Smooth muscle cell (in vitro differentiated cells): ENCODE data around the gene MAD1L1. TPM values are rescaled to one million over a fixed set of nuclear protein-coding genes. Genes with fewer than 3 reads are reported as not detected.

Experiments
- DNase-seq: peaks from one replicate; lab custom pipeline; 2025; ENCODE audit not compliant: unreplicated experiment; lab: John Stamatoyannopoulos, UW
- H2AFZ ChIP-seq: fragments of 200-600 bp; sonication (generic); 2 replicates; pipeline ENCODE4 v1.6.0; 2016; ENCODE audit warnings: antibody characterized with exemption, low read depth, mild to moderate bottlenecking
- H3F3A ChIP-seq: fragments of 200-600 bp; sonication (generic); 2 replicates; pipeline ENCODE4 v1.6.0; 2017; ENCODE audit warnings: antibody characterized with exemption, low read depth
- H3K27ac ChIP-seq: fragments of 200-600 bp; sonication (generic); 2 replicates; pipeline ENCODE4 v1.5.1; 2016; ENCODE audit warnings: low read depth, mild to moderate bottlenecking
- H3K27me3 ChIP-seq: fragments of 200-600 bp; sonication (generic); 2 replicates; pipeline ENCODE4 v1.6.1; 2016; ENCODE audit warnings: low read depth, mild to moderate bottlenecking
- H3K36me3 ChIP-seq: fragments of 200-600 bp; sonication (generic); 2 replicates; pipeline ENCODE4 v1.5.1; 2016; ENCODE audit warnings: low read depth
- H3K4me1 ChIP-seq: fragments of 200-600 bp; sonication (generic); 2 replicates; pipeline ENCODE4 v1.5.1; 2016; ENCODE audit warnings: low read depth
- H3K4me2 ChIP-seq: fragments of 200-600 bp; sonication (generic); 2 replicates; pipeline ENCODE4 v1.6.0; 2016; ENCODE audit warnings: mild to moderate bottlenecking
- H3K4me3 ChIP-seq: fragments of 200-600 bp; sonication (generic); 2 replicates; pipeline ENCODE4 v1.5.1; 2016; ENCODE audit warnings: mild to moderate bottlenecking
- H3K79me2 ChIP-seq: fragments of 200-600 bp; sonication (generic); 2 replicates; pipeline ENCODE4 v1.6.0; 2016; ENCODE audit warnings: low read depth, mild to moderate bottlenecking
- H3K9ac ChIP-seq: fragments of 200-600 bp; sonication (generic); 2 replicates; pipeline ENCODE4 v1.6.0; 2016; ENCODE audit warnings: low read depth
- H3K9me3 ChIP-seq: fragments of 200-600 bp; sonication (generic); replicated peaks from 2 replicates; pipeline ENCODE4 v1.5.1; 2016; ENCODE audit warnings: low read depth
- H4K20me1 ChIP-seq: fragments of 200-600 bp; sonication (generic); 2 replicates; pipeline ENCODE4 v1.6.0; 2016; ENCODE audit warnings: low read depth
- CTCF ChIP-seq: fragments of 200-600 bp; sonication (generic); IDR thresholded peaks from 2 replicates; pipeline ENCODE4 v1.5.1; 2017; ENCODE audit warnings: borderline replicate concordance, mild to moderate bottlenecking, antibody characterized with exemption; ENCODE audit not compliant: insufficient read depth, poor library complexity, severe bottlenecking
- WGBS: methylation state at CpG from one replicate; pipeline ENCODE4 v1.1.7; 2016; ENCODE audit warnings: low lambda C conversion rate; 5-methylcytosine and 5-hydroxymethylcytosine counted together
- polyA plus RNA-seq: library from polyadenylated mRNA; unstranded; fragments of >200 nt; fragmentation: Nextera tagmentation; extraction: Ambion mirVana; gene quantifications from 2 replicates; pipeline ENCODE4 v1.2.1, GENCODE V29; 2016
- total RNA-seq: library from RNA; depleted of rRNA; stranded (reverse); fragments of >200 nt; gene quantifications from 2 replicates; pipeline ENCODE4 v1.2.3, GENCODE V29; 2014

Gene MAD1L1
- total and polyA plus RNA-seq, 2 experiments from 2014 or later: 33.4 to 60.7 TPM

DNA sequence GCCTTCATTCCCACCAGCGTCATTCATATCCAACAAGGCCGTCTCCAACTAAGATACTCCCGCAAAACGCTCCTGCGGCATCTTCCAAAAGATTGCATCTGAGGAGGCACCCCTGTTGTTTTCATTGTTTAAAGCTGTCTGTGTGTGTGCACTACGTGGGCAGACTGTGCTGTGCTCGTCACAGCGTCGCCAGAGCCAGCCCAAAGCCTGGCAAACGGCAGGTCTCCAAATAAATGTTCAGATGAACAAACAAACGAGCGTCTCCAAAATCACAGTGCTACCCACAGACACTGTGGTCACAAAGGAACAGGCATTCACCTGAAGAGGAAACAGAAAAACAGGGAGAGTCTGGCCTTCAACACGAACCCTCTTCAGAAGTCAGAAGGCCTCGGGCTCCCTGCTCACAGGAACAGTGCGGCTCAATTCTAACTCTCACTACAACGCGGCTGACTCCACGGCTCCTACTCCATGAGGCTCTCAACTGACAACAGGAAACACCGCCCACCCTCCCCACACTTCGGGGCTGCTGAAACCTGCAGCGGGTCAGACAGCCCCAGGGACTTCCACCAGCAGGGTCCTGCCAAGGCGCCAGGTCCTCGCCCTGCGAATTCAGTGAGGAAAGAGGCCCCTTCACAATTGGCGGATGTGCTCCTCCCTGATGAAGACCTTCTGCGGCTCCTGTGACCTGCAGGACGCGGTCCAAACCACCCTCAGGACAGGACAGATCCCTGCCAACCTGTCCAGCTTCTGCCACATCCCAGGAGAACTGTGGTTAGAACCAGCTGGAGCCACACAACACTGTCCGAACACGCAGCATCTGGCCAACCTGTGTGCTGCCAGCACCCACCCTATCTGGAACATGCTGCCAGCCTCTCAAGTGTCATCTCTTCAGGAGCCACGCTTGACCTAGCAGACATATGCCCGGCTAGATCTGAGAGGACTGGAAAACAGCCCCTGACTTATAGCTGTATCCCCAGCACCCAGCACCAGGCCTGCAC is 36.1 kb downstream of the MAD1L1 start:
- H3K27ac ChIP-seq: no peak overlapping the region
- no peak overlapping the region for H3K4me2 ChIP-seq
- H3K36me3 ChIP-seq: no peaks in the 10 kb centered on the region
- H3K4me1 ChIP-seq: no peaks in the 10 kb centered on the region
- no peaks in the 10 kb centered on the region for H3K27me3 ChIP-seq
- no peak overlapping the region for H3K9ac ChIP-seq
- no peak for DNase-seq
- no peak overlapping the region for H3K4me3 ChIP-seq
- no peaks in the 10 kb centered on the region for H3F3A ChIP-seq
- WGBS: 98% methylated on average over 32 of the region's 32 CpGs
- no peak for TF ChIP-seq CTCF
- H3K79me2 ChIP-seq: no peaks in the 10 kb centered on the region
- H3K9me3 ChIP-seq: no peaks in the 10 kb centered on the region
- no peak overlapping the region for H2AFZ ChIP-seq
- no peaks in the 10 kb centered on the region for H4K20me1 ChIP-seq

GRCh38 chr7:2195400-2196246 is 37.1 kb downstream of the MAD1L1 start:
- no peak overlapping the region for H3K4me3 ChIP-seq
- H3K4me1 ChIP-seq: no peaks in the 10 kb centered on the region
- no peak overlapping the region for H2AFZ ChIP-seq
- no peaks in the 10 kb centered on the region for H3K79me2 ChIP-seq
- H4K20me1 ChIP-seq: no peaks in the 10 kb centered on the region
- no peak overlapping the region for H3K27ac ChIP-seq
- TF ChIP-seq CTCF: no peak
- H3K36me3 ChIP-seq: no peaks in the 10 kb centered on the region
- H3K4me2 ChIP-seq: no peak overlapping the region
- H3K9ac ChIP-seq: no peak overlapping the region
- 97% methylated on average over 13 of the region's 13 CpGs for WGBS
- no peaks in the 10 kb centered on the region for H3K27me3 ChIP-seq
- H3F3A ChIP-seq: no peaks in the 10 kb centered on the region
- H3K9me3 ChIP-seq: no peaks in the 10 kb centered on the region
- no peak for DNase-seq

DNA sequence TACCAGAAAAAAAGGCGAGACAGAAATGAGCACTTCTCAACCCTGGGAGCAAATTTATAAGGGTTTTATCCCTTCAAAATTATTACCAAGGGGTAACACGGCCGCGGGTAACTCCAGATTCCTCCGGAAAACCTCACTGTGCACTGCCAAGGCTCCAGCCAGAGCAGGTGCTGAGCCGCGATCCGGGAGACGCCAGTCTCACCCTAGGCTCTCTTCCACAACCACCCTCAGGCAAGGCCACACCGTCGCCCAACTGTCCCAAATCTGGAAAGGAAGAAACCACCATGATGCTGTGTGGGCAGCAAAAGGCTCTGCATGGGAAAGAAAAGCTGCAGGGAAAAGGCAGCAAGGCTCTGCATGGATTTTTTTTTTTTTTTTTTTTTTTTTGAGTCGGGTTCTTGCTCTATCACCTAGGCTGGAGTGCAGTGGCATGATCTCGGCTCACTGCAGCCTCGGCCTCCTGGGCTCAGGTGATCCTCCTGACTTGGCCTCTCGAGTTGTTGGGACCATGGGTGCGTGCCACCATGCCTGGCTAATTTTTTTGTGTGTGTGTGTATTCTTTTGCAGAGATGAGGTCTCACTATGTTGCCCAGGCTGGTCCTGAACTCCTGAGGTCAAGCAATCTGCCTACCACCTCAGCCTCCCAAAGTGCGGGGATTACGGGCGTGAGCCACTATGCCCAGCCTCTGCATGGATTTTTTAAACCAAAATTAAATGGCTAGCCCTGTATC is 39.0 kb downstream of the MAD1L1 start:
- Histone ChIP-seq H3F3A (no peaks in the 10 kb centered on the region), H3K9ac (no peak overlapping the region), H3K4me1 (no peaks in the 10 kb centered on the region), H3K27ac (no peak overlapping the region), H3K4me2 (no peak overlapping the region), H2AFZ (no peak overlapping the region), H4K20me1 (no peaks in the 10 kb centered on the region), H3K9me3 (no peaks in the 10 kb centered on the region), H3K36me3 (no peaks in the 10 kb centered on the region), H3K4me3 (no peak overlapping the region), H3K79me2 (no peaks in the 10 kb centered on the region), H3K27me3 (no peaks in the 10 kb centered on the region)
- no peak for DNase-seq
- WGBS: 99% methylated on average over 19 of the region's 19 CpGs
- no peak for TF ChIP-seq CTCF
